Stimulated activated CD4-positive, alpha-beta T cell treated with anti-CD3 and anti-CD28 coated beads, Interleukin-4, amount 100 ng/mL, for 48 hours (primary cell): Measurements from ENCODE around the gene PIK3R3.
A peak's percentile ranks its signal among the peaks of the same experiment; 100 is the strongest.

ENCODE experiments used
- DNase-seq, 2 donors: peaks; one replicate each; pipeline ENCODE4 v3.0.0-alpha.2; 2020; ENCODE audit warnings: low read depth in 2 of 2

Gene PIK3R3

DNA sequence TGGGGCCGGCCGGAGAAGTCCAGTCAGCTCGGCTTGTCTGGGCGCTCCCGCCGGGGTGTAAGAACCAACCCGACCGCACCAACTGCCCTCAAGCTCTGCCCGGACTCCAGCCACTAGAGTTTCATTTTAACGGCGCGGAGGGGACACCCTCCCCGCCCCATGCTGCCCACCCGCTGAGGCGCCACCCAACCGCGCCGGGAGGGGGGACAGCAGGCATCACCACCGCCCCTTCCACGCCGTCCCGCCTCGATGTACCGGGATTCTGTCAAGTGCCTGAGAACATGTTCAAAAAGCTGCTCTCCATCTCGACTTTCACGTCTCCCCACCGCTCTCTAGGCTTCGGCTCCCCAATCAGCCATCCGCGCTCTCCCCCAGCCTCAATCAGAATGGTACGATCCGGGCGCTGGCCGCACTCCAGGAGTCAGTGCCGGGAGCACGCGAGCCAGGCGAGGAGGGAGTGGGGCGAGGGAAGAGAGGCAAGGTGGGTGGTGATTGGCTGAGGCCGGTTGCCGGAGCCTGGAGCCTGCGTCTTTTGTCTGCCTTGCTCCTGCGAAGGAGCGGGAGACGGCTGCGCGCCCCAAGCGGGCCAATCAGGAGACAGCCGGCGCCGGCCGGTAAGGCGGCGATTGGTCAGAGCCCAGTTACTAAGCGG, at the start of gene PIK3R3:
Gene PIK3R3 (minus strand): TSS at position 101 of the 652 bp plus-strand sequence. CDS start 677 bp downstream, outside the sequence.
- peak; percentile 77 to 90 for DNase-seq

DNA sequence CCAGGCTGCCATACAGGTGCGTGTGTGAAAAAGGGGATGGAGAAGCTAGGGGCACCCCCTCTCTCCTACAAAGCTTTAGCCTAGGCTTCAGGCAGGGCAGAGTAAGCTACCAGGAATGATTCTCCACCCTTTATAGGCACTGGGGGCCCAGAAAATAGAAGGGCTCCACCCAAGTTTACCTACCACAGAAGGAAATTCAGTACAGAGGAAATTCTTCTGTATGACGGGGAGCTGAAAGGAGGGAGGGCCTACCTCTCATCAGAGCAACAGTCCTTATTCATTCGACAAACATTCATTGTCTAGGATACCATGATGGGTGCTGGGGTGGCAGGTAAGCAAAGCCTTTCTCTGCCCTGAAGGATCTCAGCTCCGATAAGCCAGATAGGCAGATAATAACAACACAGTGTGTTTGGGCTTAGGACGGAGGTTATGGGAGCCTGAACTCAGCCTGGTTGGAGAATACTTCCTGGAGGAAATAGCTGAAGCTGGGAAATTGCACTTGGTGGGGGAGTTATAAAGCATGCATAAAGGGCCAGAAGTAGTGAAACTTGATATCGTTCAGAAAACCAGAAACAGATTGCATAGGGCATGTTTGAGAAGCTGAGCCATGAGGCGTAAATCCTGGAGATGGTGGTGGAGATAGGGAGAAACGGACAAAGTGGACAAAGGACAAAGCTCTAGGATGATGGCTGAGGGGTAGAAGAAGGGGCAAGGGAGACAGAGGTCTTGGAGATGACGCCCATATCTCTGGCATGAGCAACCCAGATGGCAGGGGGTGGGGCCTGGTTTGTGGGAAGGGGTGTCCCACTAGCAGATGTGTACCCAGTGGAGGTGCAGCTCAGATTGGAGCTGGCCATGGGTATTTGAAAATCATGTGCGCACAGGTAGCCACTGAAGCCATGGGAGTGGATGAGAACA, 49.2 kb upstream of the PIK3R3 start:
- no peak for DNase-seq

DNA sequence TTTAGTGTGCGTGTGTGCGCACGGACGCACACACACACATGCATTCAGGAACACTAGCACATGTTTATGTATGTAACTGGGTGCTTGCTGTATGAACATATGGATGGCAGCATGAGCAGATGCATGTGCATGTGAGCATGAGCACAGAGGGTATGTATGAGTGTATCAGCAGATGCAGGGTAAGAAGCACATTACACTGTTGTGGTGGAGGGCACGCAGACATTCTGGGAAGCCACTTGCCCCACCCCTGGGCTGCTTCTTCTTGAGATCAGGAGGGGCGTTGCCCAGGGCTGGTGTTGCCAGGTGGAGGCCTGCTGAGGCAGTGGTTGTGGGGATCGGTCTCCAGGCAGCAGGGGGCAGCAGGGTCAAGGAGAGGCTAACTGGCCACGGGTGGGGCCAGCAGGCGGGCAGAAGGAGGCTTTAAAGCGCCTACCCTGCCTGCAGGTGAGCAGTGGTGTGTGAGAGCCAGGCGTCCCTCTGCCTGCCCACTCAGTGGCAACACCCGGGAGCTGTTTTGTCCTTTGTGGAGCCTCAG, 47.7 kb upstream of the PIK3R3 start:
- DNase-seq: no peak

DNA sequence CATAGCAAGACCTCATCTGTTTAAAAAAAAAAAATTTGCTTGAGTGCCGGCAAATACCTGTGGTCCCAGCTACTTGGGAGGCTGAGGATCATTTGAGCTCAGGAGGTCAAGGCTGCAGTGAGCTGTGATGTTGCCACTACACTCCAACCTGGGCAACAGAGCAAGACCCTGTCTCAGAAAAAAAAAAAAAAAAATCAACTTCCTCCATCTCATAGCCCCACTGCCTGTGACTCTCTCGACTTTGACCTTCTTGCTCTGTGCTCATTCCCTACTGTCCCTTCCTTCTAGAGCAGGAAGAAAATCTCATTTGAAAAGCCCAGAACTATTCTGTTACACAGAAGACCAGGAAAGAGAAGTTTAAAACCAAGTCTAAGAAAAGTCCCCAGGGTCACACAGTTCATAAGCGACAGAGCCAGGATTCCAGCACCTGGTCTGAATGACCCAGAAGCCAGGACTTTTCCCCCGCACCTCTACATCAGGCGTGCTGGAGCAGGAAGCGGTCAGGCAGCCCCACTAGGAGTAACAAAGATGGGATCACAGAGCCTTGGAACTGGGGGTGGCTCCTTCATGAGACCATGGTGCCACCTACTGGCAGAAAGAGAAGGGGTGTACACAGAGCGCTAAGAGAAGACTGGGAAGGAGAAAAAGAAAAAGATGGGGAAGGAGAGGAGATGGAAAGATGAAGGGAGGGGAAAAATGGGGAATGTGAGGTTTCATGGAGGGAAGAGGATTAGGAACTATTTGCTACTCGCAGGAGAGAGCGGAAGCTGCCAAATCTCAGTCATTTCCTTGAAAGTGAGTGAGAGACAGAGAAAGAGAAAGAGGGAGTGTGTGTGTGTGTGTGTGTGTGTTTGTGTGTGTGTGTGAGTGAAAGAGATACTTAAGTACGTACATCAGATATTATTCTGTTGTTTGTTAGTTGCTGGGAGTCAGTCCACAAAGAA, 47.0 kb upstream of the PIK3R3 start:
- peak; percentile 38 to 50 for DNase-seq

DNA sequence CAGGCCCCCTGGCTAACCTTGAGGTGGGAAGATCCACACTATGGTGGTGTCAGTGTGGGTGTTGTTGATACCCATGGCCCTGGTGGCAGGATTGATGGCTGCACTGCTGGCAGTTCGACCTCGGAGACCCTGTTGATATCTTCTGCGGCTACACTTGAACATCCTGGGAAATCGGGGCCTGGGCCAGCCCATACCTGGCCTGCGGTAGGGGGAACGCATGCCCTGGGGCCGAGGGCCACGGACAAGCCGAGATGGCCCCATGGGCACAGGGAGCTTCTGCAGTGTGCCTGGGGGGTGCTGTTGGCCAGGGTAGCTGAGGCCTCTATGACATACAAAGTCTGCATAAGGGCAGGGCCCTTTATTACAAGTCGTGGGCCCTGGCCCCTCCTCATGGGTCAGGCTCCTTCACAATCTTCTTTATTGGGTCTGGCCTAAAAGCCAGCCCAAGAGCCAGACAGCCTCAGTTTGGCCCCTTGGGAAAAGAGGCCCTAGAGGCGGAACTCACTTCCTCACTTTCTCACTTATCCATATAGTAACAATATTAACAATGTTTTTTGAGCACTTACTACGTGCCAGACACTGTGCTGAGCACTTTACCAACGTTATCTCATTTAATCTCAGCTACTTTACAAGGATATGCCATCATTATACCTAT, 43.9 kb upstream of the PIK3R3 start, which contains the start of gene P3R3URF:
Gene P3R3URF (minus strand): TSS at position 278 of the 655 bp plus-strand sequence. CDS start 17 bp downstream, at position 261.
- DNase-seq: no peak

DNA sequence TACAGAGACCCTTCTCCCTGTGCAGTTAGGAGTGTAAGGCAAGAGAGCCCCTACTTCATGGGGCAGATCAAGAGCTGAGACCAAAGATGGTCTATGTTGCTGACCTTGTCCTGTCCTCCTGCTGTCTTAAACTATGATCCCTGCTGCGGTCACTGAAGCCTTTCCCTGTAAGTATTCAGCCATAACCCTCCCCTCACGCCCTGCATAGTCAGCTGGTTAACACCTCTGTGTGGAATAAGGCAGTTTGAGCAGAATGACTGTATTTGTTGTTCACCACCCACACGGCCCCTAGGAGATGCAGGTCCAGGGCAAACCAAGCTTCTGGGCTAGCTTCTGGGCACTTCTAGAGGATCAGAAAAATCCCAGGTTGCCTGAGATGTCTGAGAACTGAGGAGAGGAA, 42.8 kb upstream of the PIK3R3 start:
- no peak for DNase-seq

DNA sequence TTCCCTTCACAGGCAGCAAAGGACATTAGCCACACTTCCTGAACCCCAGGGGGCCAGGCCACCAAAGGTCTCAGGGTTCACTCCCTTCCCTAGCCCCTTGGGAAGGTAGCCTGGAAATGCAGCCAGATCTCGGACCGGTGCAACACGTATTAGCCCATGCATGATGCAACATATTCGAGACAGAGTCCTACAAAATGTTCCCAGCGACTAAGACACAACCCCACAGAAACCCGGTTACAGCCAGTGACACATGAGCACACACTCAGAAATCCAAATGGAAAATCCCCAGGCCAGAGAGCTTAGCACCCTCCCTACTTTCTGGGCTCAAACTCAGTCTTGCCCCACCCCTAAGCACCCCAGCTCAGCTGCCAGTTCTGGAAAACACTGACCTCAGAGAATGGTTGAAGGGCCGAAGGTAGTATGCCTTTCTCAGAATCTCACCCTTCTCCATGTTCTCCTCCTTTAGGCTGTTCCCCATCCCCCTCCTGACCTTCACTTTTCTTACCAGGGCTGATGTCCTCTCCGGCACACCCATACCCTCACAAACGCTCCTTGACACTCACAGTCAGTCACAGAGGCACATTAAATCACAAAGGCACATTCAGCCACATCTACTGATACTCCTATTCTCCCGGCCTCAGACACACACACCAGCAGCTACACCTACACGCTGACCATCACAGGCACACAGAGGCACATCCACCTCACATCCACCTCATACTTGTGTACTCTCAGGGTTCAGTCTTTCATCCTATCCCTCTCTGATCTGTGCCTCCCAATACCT, 42.2 kb upstream of the PIK3R3 start, which contains the start of gene TSPAN1:
Gene TSPAN1 (plus strand): TSS at position 640 of the 784 bp plus-strand sequence. CDS start 6,021 bp downstream, outside the sequence.
- DNase-seq: no peak

DNA sequence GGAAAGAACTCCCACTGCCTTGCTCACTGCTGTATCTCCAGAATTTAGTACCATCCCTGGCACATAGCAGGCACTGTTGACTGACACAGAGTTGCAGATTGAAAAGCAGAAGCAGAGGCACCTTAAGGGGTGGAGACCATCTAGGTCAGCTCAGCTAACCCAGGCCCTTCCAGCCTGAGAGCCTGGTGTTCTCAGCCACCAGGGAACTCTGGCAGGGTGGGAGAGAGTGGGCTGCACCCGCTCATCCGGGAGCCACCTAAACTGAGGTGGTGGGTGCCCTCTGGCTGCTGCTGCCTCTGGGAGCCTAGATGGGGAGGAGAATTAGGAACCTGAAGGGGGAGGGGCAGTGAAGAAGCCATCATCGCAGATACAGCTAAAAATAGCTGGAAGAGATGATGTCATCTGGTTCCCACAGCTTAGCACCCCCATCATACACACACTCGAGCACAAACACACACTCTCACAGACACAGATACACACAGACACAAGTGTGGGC, 41.0 kb upstream of the PIK3R3 start:
- DNase-seq: no peak

DNA sequence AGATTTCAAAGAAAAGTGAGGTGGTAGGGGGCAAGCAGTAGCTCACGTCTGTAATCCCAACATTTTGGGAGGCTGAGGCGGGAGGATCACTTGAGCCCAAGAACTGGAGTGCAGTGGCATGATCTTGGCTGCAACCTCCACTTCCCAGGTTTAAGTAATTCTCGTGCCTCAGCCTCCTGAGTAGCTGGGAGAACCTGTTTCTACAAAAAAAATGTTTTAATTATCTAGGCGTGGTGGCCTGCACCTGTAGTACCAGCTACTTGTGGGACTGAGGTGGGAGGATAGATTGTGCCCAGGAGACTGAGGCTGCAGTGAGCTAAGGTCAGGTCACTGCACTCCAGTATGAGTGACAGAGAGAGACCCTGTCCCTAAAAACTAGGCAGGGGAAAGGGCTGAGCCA, 39.9 kb upstream of the PIK3R3 start:
- DNase-seq: no peak

DNA sequence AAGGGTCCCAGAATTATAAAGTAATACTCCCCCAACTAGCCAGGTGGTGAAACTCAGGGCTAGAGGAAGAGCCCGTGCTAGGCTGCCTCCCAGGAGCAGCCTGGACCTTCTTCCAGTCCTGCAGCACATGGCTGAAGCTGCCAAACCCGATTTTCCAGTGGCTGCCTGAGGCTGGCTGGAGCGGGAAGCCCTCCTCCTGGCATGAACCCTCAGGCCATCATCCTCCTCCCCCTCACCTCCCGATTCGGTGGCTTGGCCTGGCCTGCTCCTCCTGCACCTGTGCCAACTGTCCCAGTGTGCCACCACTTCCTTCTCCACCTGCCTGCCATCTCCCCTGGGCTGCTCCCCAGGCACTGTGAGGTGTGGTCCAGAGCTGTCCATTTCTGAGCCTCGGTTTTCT, 39.4 kb upstream of the PIK3R3 start:
- DNase-seq: no peak

DNA sequence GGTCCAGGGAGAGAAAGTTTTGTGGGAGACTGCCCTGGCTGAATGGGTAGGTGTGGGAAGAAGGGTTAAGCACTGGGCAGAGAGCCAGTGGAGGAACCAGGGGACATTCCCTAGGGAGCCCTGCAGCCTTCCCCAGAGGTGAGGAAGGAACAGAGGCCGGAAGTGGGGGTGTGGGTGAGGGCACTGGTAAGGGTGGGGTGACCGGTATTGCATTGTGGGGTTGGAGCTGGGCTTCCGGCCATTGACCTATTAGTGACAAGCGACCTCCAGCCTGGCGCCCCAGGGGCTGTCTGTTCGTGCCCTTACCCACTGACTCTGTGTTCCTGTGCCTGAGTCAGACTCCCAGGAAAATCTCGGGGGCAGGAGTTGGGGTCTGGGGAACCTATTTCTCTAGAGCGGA, 38.9 kb upstream of the PIK3R3 start:
- no peak for DNase-seq

DNA sequence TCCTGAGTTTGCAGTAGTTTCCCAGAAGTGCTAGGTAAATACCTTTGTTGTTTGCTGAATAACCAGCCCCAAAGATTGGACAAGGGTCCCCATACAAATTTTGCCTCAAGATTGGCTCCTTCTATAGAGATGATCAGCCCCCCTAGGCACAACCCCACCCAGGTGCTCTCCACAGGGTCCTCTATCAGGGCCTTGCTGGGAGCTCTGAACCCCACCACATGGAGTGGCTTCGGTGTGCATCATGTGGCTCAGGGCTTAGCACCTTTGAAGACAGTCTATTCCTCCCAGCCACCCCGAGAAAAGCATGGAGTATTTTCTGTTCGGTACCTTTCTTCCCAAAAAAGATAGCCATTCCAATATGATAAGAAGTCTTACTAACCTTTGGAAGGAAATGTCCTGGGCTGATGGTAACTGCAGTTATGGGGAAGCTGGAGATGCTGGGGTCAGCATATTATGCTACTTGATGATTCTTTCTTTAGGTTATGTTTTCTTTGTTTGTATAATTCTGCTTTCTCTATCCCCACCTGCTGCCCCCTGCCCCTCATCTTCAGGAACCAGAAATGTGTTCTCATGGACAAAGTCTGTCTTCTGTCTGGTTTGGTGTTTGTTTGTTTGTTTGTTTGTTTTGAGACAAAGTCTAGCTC, 37.5 kb upstream of the PIK3R3 start:
- no peak for DNase-seq

DNA sequence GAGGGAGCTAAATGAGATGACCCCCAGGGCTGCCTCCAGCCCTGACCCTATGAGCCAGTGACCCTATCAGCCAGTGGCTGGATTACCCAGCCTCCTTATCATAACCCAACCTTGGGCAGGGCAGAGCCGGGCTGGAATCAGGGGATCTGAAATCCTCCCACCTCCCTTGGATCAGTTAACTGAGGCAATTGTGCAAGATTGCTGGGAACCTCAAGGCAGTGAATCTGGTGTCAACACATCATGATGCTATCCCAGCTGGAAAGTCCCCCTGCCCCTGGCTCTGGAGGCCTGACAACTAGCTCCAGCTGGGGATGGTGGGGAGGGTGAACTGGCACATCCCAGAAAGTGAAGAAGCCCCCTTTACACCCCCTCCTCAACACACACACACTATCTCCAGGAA, 36.0 kb upstream of the PIK3R3 start:
- no peak for DNase-seq

DNA sequence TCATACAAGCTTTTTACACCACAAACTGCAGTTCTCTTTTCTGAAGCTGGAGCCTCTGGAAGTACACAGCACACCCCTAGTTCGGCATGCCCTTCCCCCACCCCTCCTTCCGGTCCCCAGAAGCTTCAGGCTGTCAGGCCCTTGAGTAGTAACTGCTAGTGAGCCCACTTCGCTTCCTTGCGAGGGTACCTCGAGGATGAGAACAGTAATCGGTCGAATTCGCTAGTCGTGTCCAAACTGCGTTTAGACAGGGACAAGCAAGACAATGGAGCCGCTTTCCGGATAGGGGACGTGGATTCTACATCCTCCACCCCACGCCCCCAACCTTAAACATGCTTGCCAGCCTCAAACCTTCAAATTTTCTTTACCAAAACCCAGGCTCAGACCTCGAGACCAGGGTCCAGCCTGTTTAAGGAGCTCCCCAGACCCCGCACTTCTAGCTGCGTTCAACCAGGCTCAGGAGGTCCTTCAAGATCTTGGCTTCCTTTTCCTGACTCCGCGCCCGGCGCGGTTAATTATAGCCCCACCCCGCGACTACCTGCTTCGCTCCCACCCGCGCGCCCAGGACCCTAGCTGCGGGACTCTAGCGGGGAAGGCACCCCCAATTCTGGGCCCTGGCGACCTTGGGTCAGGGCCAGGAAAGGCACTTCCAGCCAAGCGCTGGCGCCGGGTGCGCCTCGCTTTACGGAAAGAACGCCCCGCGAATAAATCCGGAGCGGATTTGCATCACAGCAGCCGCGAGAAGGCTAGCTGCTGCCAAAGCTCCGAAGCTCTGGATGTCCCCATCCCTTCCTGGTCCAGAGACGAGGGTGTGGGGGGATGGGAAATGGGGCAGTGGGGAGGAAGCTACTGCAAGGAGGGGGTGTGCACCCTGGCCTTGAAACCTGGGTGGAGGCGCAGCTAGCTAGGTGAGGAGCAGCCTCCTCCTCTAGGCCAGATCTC, 34.4 kb upstream of the PIK3R3 start:
- DNase-seq: peak in 1 of 2 donors; percentile 30

DNA sequence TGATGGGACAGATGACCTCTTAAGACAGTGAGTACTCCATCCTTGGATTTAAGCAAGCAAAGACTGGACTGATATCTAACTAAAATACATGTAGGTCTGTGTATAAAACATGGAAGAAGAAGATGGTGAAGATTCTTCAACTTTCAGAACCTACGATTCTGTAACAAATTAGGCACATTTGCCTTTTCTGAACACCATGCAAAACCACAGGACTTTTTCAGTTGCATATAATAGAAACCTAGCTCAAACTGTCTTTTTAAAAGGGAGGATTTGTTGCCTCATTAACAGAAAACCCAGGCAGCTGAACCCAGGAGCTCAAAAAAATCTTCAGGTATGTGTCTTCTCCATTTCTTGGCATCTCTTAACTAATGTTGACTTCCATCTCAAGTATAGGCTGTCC, 27.8 kb upstream of the PIK3R3 start:
- no peak for DNase-seq

DNA sequence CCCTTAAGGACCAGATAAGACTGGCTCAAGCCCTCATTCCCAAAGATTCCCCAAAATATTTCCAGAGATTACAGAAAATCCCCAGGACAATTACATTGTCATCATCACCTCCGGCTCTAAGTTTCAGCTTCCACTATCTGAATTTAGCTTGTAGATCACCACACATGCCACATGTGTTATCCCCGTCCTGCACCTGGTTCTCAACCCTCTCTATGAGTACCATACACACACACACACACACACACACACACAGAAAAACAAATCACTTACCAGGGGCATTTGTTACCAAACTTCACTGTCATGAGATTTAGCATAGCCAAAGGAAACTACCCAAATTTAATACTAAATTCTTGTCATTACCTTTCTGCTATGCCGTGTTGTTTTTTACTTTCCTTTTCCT, 27.1 kb upstream of the PIK3R3 start:
- DNase-seq: no peak

DNA sequence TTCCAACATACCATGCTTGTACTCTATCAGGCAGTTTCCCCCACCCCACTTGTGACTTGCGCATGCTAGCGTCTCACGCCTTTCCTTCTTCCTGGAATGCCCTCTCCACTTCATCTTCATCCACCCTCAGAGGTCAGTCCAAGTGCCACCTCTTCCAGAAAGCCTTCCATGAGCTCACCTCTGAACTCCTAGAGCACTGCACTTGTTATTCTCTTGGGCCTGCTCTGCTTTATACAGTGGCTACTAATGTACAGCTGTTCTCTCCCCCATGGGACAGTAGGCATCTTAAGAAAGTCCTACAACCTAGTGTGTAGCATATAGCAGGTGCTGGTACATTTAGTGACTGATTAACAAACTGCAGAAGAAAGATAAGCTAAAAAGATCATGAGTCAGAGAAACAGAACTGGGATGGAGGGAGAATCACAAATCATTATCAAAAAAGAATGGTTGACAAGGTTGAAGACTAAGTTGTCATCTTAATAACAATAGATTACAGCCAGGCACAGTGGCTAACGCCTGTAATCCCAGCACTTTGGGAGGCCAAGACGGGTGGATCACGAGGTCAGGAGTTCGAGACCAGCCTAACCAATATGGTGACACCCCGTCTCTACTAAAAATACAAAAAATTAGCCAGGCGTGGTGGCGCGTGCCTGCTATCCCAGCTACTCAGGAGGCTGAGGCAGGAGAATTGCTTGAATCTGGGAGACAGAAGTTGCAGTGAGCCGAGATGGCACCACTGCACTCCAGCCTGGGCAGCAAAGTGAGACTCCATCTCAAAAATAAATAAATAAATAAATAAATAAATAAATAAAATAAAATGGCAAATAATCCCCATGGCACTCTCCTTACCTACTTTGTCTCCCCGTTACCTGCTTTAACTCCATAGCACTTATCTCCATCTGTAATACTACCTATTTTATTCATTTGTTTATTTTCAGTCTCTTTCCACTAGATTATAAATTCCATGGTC, 26.2 kb upstream of the PIK3R3 start:
- DNase-seq: no peak
